Stimulated activated CD4-positive, alpha-beta T cell treated with anti-CD3 and anti-CD28 coated beads, Interleukin-2, amount 100 ng/mL, for 48 hours (primary cell): ENCODE results near the gene CCR4.
"Not testable (repeated sequence)": the region's sequence is repeated elsewhere in the genome, so short reads cannot be mapped to it uniquely, and the experiment has no call there.

Experiments used
- DNase-seq, 2 donors: peaks; one replicate each; pipeline ENCODE4 v3.0.0-alpha.2; 2020

Gene CCR4

DNA sequence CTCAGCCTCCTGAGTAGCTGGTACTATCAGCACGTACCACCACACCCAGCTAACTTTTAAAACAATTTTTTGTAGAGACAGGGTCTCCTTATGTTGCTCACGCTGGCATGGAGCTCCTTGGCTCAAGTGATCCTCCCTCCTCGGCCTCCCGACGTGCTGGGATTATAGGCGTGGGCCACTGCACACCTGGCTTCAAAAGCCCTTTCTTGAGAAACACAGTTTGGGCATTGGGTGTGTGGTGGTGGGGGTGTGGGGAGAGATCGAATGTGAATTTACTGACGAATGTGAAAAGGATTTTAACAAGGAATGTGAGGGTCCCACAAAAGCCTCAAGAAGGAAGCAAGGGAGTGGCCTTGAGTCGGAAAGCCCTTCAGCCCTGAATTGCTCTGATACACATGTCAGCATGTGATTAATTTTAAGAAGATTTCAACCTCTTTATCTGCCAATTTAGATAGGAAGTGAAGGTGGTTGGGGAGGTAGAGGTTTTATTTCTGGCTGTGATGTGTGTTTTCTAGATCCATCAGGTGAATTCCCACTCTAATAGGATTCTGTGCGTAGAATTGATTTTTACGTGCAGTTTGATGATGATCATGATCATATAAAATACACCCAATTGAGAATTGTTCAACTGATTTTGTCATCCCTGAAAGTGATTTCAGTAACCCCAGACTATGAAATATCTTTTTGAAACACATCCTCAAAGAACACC lies 1.1 kb downstream of the CCR4 start:
- no peak for DNase-seq

GRCh38 chr3:32954506-32954905 lies 3.1 kb downstream of the CCR4 start:
- no peak for DNase-seq

GRCh38 chr3:32956750-32957570 lies 5.5 kb downstream of the CCR4 start:
- no peak for DNase-seq

DNA sequence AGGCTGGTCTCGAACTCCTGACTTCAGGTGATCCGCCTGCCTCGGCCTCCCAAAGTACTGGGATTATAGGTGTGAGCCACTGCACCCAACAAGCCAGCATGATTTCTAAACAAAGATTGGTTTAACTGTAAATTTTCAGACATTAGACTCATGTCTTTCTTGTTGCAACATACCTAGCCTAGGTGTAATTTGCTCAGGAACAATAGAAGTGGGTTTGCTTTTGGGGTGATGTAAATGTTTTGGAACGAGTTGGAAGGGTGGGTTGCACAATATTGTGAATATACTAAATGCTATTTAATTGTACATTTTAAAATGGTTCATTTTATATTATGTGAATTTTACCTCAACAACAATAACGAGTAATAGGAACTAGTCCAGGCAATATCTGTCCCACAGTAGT lies 7.1 kb downstream of the CCR4 start:
- DNase-seq: no peak

GRCh38 chr3:32959371-32959770 lies 7.9 kb downstream of the CCR4 start:
- DNase-seq: no peak

DNA sequence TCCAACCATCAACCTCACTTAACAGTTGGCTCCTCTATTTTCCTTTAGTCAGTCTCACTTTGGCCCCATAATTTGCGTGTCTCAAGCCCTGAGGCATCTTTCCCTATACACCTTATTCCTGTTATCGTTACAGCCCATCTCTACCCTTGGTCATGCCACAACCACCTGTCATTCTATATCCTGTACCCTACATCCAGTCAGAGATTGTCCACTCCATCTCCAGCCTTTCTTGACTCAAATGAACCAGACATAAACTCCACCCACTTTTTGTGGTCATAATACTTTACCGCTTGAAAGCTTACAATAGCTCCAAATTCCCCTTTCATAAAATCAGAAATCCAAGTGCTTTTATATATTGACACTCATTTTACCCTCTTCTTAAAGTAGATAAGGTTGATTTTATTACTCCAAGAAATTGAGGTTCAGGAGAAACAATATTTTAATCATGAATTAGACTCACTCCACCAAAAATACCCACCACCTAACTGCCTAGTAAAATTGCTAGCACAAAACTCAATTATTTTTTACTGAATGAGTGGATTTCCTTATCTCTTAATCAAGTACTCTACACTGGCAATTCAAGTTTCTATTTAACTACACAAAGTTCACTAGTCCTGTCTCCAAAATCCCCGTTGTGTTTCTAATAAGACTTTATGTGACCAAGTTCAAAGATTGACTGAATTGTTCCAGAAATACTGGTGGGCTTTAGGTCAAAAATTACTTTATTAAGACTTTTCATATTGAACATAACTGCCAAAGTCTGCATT lies 9.1 kb downstream of the CCR4 start:
- no peak for DNase-seq

GRCh38 chr3:32961189-32961715 lies 9.8 kb downstream of the CCR4 start:
- DNase-seq: no peak

DNA sequence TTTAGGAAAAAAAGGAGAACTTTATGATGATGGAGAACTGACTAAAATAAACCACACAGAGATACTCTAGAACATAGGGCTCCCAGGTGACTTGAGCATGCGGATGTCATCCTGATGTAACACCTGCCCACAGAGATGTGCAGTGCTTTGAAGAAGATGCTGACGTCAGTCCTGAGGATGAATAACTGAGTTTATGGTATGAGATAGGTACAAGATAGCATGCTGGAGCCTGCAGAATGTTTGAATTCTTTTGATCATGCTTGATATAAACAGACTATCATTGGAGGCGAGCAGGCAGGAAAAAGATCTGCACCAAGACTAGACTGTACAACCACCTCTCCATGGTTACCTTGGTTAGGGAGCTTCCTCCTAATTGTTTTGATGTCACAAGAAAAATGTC lies 12.4 kb downstream of the CCR4 start:
- DNase-seq: no peak

- not testable (repeated sequence) for DNase-seq
These were observed 13.3 kb downstream of the CCR4 start for GRCh38 chr3:32964781-32965180.

DNA sequence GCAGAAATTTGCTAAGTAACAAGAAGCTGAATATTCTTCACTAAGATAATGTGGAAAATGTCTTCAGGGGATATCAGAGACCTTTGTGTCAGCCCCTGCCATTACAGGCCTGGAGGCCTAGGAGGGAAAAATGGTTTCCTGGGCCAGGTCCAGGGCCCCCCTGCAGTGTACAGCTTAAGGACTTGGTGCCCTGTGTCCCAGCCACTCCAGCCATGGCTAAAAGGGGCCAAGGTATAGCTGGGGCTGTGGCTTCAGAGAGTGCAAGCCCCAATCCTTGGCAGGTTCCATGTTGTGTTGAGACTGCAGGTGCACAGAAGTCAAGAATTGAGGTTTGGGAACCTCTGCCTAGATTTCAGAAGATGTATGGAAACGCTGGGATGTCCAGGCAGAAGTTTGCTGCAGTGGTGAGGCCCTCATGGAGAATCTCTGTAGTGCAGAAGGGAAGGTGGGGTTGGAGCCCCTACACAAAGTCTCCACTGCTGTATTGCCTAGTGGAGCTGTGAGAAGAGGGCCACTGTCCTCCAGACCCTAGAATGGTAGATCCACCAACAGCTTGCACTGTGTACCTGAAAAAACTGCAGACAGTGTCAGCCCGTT lies 14.3 kb downstream of the CCR4 start:
- not testable (repeated sequence) for DNase-seq

GRCh38 chr3:32966627-32967026 lies 15.2 kb downstream of the CCR4 start:
- DNase-seq: not testable (repeated sequence)

DNA sequence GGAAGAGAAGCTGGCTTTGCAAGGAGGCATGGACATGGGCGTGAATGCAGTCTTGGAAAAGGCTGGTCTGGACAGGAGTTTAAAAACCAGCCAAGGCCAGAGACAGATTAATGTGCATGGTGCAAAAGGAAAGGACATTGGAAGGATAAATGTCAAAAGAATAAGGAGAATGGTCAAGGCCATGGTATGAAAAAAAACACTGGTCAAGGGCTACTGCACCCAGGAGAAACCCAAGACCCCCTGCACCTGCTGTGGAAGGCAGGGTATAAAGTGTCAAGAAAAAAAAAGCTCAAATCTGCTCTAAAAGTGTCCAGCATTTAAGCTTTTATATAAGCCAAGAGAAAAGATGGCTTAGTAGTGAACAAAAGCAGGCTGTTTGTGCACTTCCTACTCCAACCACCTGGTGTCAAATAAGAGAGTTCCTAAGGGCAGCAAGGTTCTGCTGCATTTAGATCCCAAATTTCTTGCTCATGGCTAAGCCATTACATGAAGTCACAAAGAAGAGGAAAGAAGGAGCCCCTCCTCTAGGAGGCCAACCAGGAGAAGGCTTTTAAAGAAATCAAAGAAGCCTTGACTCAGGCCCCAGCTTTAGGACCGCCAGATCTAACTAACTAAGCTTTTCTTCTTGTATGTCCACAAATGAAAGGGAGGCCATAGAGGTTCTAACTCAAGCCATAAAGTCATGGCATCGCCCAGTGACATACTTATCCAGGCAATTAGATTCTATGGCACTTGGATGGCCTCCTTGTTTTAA lies 16.9 kb downstream of the CCR4 start:
- no peak for DNase-seq

DNA sequence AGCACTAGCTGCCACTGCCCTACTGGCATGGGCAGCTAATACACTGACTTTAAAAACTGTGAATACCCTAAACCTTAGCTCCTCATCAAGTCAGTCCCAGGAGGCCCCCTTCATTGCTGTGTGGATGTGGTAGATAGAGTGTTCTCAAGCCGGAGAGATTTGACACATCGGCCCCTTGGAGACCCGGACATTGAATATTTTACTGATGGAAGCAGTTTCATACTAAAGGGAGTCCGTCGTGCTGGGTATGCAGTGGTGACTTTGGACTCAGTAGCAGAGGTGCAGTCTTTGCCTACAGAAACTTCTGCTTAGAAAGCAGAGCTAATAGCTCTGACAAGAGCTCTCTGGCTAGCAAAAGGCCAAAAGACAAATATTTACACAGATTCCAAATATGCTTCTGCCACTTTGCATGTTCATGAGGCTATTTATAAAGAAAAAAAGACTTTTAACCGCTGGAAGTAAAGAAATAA lies 17.5 kb downstream of the CCR4 start:
- no peak for DNase-seq

- DNase-seq: no peak
These were observed 18.2 kb downstream of the CCR4 start for GRCh38 chr3:32969656-32970055.

GRCh38 chr3:32971291-32971690 lies 19.8 kb downstream of the CCR4 start:
- DNase-seq: not testable (repeated sequence)

GRCh38 chr3:32972482-32973146 lies 21.2 kb downstream of the CCR4 start:
- no peak for DNase-seq

DNA sequence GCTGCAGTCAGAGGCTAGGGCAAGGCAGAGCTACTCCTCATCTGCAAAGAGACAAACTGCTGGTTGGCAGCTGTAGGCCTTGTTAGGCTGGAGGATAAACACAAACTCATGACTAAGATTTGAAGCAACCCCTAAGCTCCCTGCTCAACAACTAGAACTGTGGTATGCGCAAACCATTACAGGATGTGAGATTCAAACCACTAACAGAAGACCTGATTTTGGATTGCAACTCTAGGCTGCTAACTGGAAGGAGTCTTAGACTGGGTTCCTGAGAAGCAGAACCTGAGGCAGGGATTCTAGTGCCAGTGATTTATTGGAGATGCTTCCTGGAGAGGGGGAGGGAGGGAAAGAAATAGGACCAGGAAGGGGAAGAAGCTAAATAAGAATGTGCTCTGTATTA lies 22.5 kb downstream of the CCR4 start:
- DNase-seq: no peak

DNA sequence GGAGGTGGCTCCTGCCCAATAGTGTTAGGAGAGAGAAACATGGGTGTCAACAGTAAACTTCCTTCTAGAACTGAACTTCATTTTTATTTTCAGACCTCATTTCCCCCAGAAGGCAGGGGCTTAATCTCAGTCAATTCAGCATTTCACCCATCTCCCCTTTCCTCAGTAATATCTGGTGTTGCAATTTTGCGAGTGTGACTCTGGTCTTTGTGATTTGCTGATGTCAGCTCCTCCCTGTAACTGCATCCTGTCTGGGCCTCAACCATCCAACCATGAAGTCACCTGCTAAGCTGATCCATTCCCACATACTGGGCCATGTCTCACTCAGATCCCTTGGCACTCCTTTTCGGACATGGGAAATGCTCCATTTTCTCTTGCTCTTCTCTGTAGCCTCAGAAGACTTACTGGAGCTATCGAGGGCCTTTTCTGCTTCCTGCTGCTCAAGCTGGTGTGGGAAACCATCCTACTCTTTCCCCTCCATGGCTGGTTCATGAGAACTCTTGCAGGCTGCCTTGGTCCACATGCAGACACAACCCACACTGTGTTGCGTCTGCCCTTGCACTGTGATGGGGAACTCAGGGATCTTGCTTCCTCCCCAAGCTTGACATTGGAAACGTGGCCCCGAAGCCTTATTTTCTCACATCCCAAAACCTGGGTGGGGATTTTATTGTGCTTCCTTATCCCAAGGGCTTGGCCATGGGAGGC lies 24.6 kb downstream of the CCR4 start:
- no peak for DNase-seq

DNA sequence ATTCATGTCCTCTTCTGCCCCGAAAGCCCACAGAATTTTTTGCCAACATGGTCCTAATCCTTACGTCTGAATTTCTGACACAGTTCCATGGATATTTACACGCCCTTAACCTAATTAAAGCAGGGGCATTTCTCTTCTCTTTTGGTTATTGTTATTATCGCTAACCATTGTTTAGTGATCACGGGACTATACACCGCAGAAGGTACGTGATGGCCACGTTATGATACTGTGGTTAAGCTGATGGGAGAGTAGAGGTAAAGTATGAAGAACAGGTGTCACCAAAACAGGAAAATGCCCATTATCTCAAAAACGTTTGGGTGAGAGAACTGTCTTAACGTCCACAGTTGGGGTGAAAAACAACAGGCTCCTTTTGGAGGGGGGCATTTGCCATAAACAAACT lies 26.4 kb downstream of the CCR4 start:
- DNase-seq: no peak

DNA sequence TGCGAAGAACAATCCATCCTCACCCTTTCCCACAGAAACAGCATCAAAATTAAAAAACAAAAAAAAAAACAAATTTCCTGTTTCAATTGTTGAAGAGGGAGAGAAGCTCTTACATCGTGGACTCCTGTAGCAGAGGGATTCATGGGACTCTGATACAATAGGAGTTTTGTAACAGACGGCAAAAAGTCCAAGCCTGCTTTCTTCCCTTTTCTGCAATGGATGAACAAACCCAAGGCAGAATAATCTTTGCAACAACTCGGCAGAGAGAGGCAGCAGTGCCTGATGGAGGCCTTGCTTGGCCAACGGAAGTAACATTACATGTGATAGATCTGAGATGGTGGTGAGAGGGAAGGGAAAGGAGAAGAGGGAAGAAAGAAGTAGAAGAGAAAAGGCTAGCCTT lies 26.9 kb downstream of the CCR4 start:
- no peak for DNase-seq

DNA sequence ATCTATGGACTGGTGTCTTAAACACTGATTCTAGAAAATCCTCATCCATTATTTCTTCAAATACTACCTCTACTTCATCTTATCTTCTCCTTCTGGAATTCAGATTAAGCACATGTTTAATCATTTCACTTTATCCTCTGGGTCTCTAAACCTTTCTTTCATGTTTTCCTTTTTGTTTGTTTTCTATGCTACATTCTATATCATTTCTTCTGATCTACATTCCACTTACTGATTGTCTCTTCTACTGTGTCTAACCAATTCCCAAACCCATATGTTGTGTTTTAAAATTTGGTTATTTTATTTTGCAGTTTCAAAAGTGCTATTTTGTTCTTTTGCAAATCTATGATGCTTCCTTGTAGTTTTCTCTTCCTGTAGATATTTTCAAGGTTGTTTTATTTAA lies 31.7 kb downstream of the CCR4 start:
- no peak for DNase-seq
